ENCODE measurements around the gene AMACR.
"Not testable (repeated sequence)": the region's sequence is repeated elsewhere in the genome, so short reads cannot be mapped to it uniquely, and the experiment has no call there.

Gene AMACR

DNA sequence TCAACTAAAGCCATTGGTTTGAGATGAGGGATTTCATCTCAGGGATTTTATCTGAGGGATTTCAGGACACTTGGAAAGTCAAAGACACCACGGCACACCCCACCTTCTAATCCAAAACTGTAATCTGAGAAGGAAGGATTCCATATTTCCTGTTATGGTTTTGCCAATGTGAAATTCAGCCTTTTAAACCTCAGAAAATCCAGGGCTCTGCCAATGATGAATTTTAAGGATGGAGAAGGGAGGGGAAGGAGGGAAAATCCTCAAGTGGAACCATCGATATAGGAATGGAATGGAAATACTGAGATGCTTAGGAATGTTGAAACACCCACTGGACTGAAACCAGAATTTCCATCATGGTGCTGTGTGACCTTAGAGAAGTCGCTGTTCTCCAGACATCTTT is 29.9 kb upstream of the AMACR start:
- no peak for DNase-seq (ENCODE audit: low spot score)

- no peak for DNase-seq (ENCODE audit: low spot score)
These were observed 27.9 kb upstream of the AMACR start for GRCh38 chr5:34035756-34036155.

GRCh38 chr5:34034534-34035327 is 26.9 kb upstream of the AMACR start:
- no peak for DNase-seq (ENCODE audit: low spot score)

DNA sequence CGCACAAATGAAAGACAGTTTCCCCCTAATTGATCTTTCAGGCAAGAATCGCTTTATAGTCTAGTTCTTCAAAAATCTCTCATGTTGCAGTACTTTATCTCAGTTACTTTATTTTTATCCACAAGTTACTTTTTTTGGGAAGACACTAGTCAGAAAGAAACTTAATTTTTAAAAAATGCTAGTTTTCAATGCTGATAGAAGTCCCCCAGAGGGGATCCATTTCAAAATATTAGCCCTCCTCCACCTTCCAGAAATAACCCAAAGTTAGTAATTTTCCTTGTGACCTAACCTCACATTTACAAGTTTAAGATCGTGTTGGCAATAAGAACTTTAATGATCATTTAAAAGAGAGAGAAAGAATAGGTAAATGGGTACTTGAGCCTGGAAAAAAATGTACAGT is 24.1 kb upstream of the AMACR start:
- no peak for DNase-seq (ENCODE audit: low spot score)

DNA sequence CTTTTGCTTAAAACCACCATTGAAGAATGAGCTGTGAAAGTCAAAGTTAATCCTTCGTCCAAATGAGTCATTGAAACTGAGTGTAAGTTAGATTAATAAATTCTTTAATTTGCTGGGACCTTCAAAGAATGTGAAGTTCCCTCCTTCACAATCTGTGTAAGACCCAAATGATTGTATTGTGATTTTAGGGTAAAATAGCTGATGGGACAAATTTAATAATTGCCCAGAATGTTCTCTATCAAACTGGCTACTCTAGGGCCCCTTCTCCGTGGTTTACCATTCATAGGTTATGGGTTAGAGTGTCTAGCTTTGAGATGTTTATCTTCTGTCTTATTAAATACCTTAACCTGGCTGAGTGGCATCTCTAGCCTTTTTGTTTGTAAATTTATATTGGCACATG is 23.3 kb upstream of the AMACR start:
- no peak for DNase-seq (ENCODE audit: low spot score)

GRCh38 chr5:34030585-34030984 is 22.7 kb upstream of the AMACR start:
- DNase-seq (ENCODE audit: low spot score): not testable (repeated sequence)

DNA sequence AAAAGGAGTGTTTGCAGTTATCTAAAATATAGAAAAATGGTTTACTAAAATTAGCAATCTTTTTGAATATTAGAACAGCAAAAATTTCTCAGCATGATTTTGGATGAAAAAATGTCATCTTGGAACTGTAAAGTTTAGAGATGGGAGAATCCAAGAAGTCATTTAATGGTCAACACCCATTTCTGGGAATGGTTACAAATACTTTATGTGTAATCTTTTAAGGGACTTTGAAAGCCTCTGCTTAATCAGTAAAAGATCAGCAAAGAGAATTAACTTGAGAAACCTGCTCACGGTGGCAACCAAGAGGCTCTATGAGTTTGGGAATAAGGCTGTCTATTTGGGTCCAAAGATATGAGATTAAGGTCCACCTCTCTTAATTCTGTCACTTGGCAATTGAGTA is 22.2 kb upstream of the AMACR start:
- no peak for DNase-seq (ENCODE audit: low spot score)

GRCh38 chr5:34028349-34028748 is 20.5 kb upstream of the AMACR start:
- no peak for DNase-seq (ENCODE audit: low spot score)

- no peak for DNase-seq (ENCODE audit: low spot score)
These were observed 18.4 kb upstream of the AMACR start for GRCh38 chr5:34026089-34026761.

GRCh38 chr5:34022121-34022705 is 14.4 kb upstream of the AMACR start:
- no peak for DNase-seq (ENCODE audit: low spot score)

DNA sequence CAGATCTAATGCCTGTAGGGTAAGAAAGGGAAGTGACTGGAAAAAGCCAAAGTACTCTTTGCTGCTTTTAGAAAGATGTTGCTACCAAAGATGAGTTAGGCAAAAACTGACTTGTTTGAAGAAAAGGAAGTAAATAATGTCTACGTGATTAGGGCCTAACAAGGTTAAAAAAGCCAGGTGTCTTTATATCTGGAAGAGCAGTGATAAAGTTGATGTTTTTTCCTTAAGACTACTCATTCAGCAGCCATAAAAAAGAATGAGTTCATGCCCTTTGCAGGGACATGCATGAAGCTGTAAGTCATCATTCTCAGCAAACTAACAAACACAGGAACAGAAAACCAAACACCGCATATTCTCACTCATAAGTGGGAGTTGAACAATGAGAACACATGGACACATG is 13.5 kb upstream of the AMACR start:
- DNase-seq (ENCODE audit: low spot score): no peak

GRCh38 chr5:34020726-34021125 is 12.9 kb upstream of the AMACR start:
- DNase-seq (ENCODE audit: low spot score): no peak

GRCh38 chr5:34017254-34017653 is 9.4 kb upstream of the AMACR start:
- no peak for DNase-seq (ENCODE audit: low spot score)

- DNase-seq (ENCODE audit: low spot score): no peak
These were observed 8.9 kb upstream of the AMACR start for GRCh38 chr5:34016750-34017149.

GRCh38 chr5:34016222-34016621 is 8.4 kb upstream of the AMACR start:
- no peak for DNase-seq (ENCODE audit: low spot score)

- DNase-seq (ENCODE audit: low spot score): no peak
These were observed 7.4 kb upstream of the AMACR start for GRCh38 chr5:34015120-34015822.

DNA sequence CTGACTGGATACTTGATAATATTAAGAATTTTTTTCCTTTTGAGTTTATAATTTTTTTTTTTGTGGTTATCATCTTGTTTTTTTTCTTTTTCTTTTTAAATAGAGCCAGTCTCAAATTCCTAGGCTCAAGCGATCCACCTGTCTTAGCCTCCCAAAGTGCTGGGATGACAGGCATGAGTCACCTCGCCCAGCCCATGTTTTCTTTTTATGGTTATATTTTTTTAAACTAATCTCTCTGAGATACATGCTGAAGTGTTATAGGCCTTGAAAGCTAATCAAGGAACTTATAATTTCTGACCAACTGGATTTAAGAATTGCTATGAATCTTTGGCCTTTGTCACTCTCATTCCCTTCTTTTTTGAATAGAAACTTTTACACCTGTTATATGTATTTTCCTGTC is 6.8 kb upstream of the AMACR start:
- no peak for DNase-seq (ENCODE audit: low spot score)

GRCh38 chr5:34013547-34013946 is 5.7 kb upstream of the AMACR start:
- DNase-seq (ENCODE audit: low spot score): no peak

- DNase-seq (ENCODE audit: low spot score): no peak
These were observed 4.9 kb upstream of the AMACR start for GRCh38 chr5:34012791-34013190.

DNA sequence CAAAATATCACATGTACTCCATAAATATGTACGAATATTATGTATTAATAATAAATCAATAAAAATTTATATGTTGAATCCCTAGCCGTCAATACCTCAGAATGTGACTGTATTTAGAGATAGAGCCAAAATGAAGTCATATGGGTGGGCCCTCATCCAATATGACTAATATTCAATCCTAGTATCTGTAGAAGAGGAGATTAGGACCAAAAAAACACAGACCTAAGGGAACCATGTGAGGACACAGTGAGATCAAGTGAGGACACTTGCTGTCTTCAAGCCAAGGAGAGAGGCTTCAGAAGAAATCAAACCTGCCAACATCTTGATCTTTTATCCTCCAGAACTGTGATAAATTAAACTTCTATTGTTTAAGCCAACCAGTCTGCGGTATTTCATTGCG is 3.7 kb upstream of the AMACR start:
- DNase-seq (ENCODE audit: low spot score): no peak

GRCh38 chr5:34010146-34010545 is 2.3 kb upstream of the AMACR start:
- DNase-seq (ENCODE audit: low spot score): not testable (repeated sequence)

DNA sequence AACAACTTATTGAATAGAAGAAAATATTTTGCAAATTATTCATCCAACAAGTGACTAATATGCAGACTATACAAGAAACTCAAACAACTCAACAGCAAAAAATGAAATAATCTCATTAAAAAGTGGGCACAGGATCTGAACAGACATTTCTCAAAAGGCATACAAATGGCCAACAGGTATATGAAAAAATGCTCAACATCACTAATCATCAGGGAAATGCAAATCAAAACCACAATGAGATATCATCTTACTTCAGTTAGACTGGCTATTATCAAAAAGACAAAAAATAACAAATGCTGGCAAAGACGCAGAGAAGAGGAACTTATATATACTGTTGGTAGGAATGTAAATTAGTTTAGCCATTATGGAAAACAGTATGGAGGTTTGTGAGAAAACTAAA is 1.8 kb upstream of the AMACR start:
- no peak for DNase-seq (ENCODE audit: low spot score)

DNA sequence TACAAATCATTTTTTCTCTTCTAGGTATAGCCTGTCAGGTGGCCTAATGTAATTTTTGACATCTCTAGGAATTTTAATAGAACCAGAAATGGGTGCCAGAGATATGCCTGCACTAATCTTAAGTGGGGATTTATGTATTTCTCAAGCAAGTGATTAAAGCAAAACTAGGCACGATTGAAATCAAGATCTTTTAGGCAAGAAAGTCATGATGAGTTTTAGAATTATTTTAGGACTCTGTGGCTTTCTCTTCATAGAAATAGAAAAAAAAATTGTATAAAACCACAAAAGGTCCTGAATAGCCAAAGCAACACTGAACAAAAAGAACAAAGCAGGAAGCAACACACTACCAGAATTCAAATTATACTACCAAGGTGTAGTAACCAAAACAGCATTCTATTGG is 952 bp upstream of the AMACR start:
- no peak for DNase-seq (ENCODE audit: low spot score)

Measured in germinal center (tissue), 1 donor.